K562 (cell line): Measurements from ENCODE around the gene LRRC51. TPM values are rescaled to one million over a fixed set of nuclear protein-coding genes. Genes with fewer than 3 reads are reported as not detected.

Experiments
- COPS2 ChIP-seq: fragments of 450-650 bp; conservative IDR thresholded peaks from 2 replicates; pipeline ENCODE4 v1.6.1; 2016; ENCODE audit warnings: mild to moderate bottlenecking, moderate library complexity
- PHF8 ChIP-seq: fragments of 200-600 bp; sonication (generic); IDR thresholded peaks from 2 replicates; pipeline ENCODE4 v1.6.1; 2012; ENCODE audit warnings: mixed run types, mild to moderate bottlenecking, inconsistent platforms, low read length, moderate library complexity, borderline replicate concordance
- ZBTB2 ChIP-seq: fragments of 450-650 bp; IDR thresholded peaks from 2 replicates; pipeline ENCODE4 v1.6.1; 2016; ENCODE audit warnings: antibody characterized with exemption
- ZNF318 ChIP-seq, 2 experiments: fragments of 450-650 bp; IDR thresholded peaks; 2 replicates each; pipeline ENCODE4 v1.6.1; 2016; ENCODE audit warnings: mild to moderate bottlenecking in 2 of 2, borderline replicate concordance in 1 of 2, low read depth in 1 of 2, moderate library complexity in 1 of 2
- polyA plus RNA-seq, 8 experiments: library from polyadenylated mRNA; depleted of rRNA in 4 of 8; stranded (reverse) in 5 of 8; unstranded in 3 of 8; fragments of >200 nt; fragmentation: Nextera tagmentation in 2 of 8; fragmentation: Illumina TruSeq in 1 of 8; extraction: Ambion mirVana in 2 of 8; extraction: Trizol in 1 of 8; gene quantifications; 2 replicates each; pipeline versions ENCODE4 v1.2.1 to v1.2.3, GENCODE V29; 2011 to 2014; ENCODE audit warnings: inconsistent platforms in 1 of 8, missing spikeins in 1 of 8
- total RNA-seq, 7 experiments: library from RNA; depleted of rRNA in 6 of 7; stranded (reverse); fragments of >200 nt in 6 of 7; fragmentation: Illumina TruSeq in 2 of 7; extraction: Trizol in 2 of 7; gene quantifications; 2 replicates each; pipeline versions ENCODE4 v1.2.1 to v1.2.3, GENCODE V29; 2011 to 2021; ENCODE audit warnings: low replicate concordance in 1 of 7

Gene LRRC51
- total and polyA plus RNA-seq, 9 of the 15 experiments (the other 6 are each of a cell fraction or from before 2014, with no cell fraction given): 4.7 to 10.6 (median 5.6) TPM

GRCh38 chr11:72100009-72100408 is 19.4 kb downstream of the LRRC51 start (continued):
- TF ChIP-seq ZBTB2 (no peak), PHF8 (no peak), ZNF318 (IDR thresholded peaks at IDR 0.05; ENCODE audit: borderline replicate concordance in 1 of 2, low read depth in 1 of 2) (no peak), COPS2 (no peak)
